HepG2 (cell line): Measurements from ENCODE around the gene ZNF883. TPM values are rescaled to one million over a fixed set of nuclear protein-coding genes. Genes with fewer than 3 reads are reported as not detected.

ENCODE experiments used
- ARID3A ChIP-seq: IDR thresholded peaks from 2 replicates; pipeline ENCODE4 v1.6.1; 2012; ENCODE audit warnings: low read depth, low read length, improper control_type of control experiment
- ARID5B ChIP-seq: IDR thresholded peaks from 2 replicates; pipeline ENCODE4 v1.4.0; 2020; ENCODE audit warnings: mild to moderate bottlenecking, missing genetic modification reagents
- BCL3 ChIP-seq: sonication (generic); formaldehyde crosslinking; IDR thresholded peaks from 2 replicates; pipeline ENCODE4 v1.5.1; 2020; ENCODE audit warnings: mild to moderate bottlenecking, missing genetic modification reagents, moderate library complexity
- CHD2 ChIP-seq: IDR thresholded peaks from 2 replicates; pipeline ENCODE4 v1.6.1; 2011; ENCODE audit warnings: low read depth, low read length, improper control_type of control experiment
- ELF3 ChIP-seq: IDR thresholded peaks from 2 replicates; pipeline ENCODE4 v1.6.1; 2016; ENCODE audit warnings: missing genetic modification reagents, missing compliant biosample characterization
- ETS1 ChIP-seq: sonication (generic); formaldehyde crosslinking; IDR thresholded peaks from 2 replicates; pipeline ENCODE4 v1.4.0; 2020; ENCODE audit warnings: missing genetic modification reagents
- FOXK1 ChIP-seq: sonication (generic); formaldehyde crosslinking; IDR thresholded peaks from 2 replicates; pipeline ENCODE4 v1.4.0; 2020; ENCODE audit warnings: low read depth, missing genetic modification reagents, borderline replicate concordance
- KLF11 ChIP-seq: IDR thresholded peaks from 2 replicates; pipeline ENCODE4 v1.6.1; 2016; ENCODE audit warnings: missing compliant biosample characterization
- KLF15 ChIP-seq: sonication (generic); formaldehyde crosslinking; IDR thresholded peaks from 2 replicates; pipeline ENCODE4 v1.8.1; 2023; ENCODE audit warnings: borderline replicate concordance, mild to moderate bottlenecking, inconsistent platforms, missing genetic modification reagents, mixed read lengths
- MAFF ChIP-seq: IDR thresholded peaks from 2 replicates; pipeline ENCODE4 v1.6.1; 2011; ENCODE audit warnings: low read depth, low read length, improper control_type of control experiment
- MED13 ChIP-seq: sonication (generic); formaldehyde crosslinking; IDR thresholded peaks from 2 replicates; pipeline ENCODE4 v1.5.0; 2020; ENCODE audit warnings: missing genetic modification reagents
- NFE2L1 ChIP-seq: sonication (generic); formaldehyde crosslinking; IDR thresholded peaks from 2 replicates; pipeline ENCODE4 v1.4.0; 2020; ENCODE audit warnings: missing genetic modification reagents, mild to moderate bottlenecking, borderline replicate concordance
- PHF8 ChIP-seq: sonication (generic); formaldehyde crosslinking; IDR thresholded peaks from 2 replicates; pipeline ENCODE4 v1.5.0; 2020; ENCODE audit warnings: missing genetic modification reagents
- YY1 ChIP-seq: IDR thresholded peaks from 2 replicates; pipeline ENCODE4 v1.6.1; 2011; ENCODE audit warnings: low read length, low read depth, moderate library complexity, mild to moderate bottlenecking; ENCODE audit not compliant: insufficient read depth, insufficient replicate concordance
- ZFP36 ChIP-seq: fragments of 150-350 bp; IDR thresholded peaks from 2 replicates; pipeline ENCODE4 v1.6.1; 2018; ENCODE audit warnings: borderline replicate concordance, low read length, low read depth; ENCODE audit not compliant: partially characterized antibody
- ZNF234 ChIP-seq: sonication (generic); formaldehyde crosslinking; conservative IDR thresholded peaks from 2 replicates; pipeline ENCODE4 v1.5.1; 2020; ENCODE audit warnings: mild to moderate bottlenecking, missing genetic modification reagents
- ZNF350 ChIP-seq: sonication (generic); formaldehyde crosslinking; IDR thresholded peaks from 2 replicates; pipeline ENCODE4 v1.4.0; 2020; ENCODE audit warnings: mild to moderate bottlenecking, low read depth, missing genetic modification reagents, borderline replicate concordance
- ZNF639 ChIP-seq: conservative IDR thresholded peaks from 2 replicates; pipeline ENCODE4 v1.6.1; 2018; ENCODE audit warnings: missing genetic modification reagents
- polyA plus RNA-seq, 8 experiments: library from polyadenylated mRNA; depleted of rRNA in 3 of 8; stranded (reverse) in 7 of 8; unstranded in 1 of 8; fragments of >200 nt; fragmentation: Illumina TruSeq in 4 of 8; extraction: Trizol in 4 of 8; gene quantifications; 2 replicates each; pipeline versions ENCODE4 v1.2.1 to v1.2.3, GENCODE V29; 2011 to 2016; ENCODE audit warnings: low read depth in 4 of 8, missing spikeins in 1 of 8, mixed read lengths in 1 of 8; ENCODE audit not compliant: insufficient read depth in 1 of 8
- total RNA-seq, 5 experiments: library from RNA; depleted of rRNA; stranded (reverse); fragments of >200 nt; fragmentation: Illumina TruSeq; extraction: Trizol; gene quantifications; 2 replicates each; pipeline ENCODE4 v1.2.3, GENCODE V29; 2016; ENCODE audit warnings: low read depth in 1 of 5
- TF ChIP-seq, protein P1 (sequence below): sonication (generic); formaldehyde crosslinking; IDR thresholded peaks from 2 replicates; pipeline ENCODE4 v1.8.1; 2023; ENCODE audit warnings: mild to moderate bottlenecking, missing genetic modification reagents, borderline replicate concordance

ZNF883 gene
- total and polyA plus RNA-seq, 2 of the 13 experiments (the other 11 are each of a cell fraction or from before 2014, with no cell fraction given) = 5.3 to 10.0 TPM

DNA sequence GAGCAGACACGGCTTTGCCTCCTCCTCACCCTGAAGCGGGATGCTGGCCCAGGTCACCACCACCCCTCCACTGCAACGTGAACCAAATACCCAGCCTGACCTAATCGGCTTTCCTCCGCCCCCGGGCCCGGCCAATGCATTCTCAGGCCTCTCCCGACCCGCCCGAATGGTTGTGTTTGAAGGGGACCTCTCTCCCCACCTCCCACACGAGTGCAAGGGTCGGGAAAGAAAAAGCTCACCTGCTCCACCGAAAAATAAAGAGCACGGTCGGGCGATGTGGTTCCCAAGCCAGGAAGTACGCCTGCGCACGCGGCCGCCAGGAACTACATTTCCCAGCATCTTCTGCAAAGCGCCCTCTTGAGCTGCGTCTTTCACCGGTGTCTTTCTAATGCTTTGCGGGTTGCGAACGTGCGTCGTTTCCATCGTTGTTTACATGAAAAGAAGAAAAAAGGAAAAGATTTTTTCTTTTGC lies at the start of gene ZNF883 (continued):
- TF ChIP-seq KLF15 (CRISPR knock-in tag) (no peak), ZNF639 (CRISPR knock-in tag) (no peak), MAFF (no peak), CHD2 (no peak), MED13 (no peak), NFE2L1 (CRISPR knock-in tag) (no peak), ZFP36 (no peak), FOXK1 (peak; percentile 40; the same call in 1 of the 2 replicates), KLF11 (CRISPR knock-in tag) (no peak), ZNF350 (CRISPR knock-in tag) (peak; percentile 59; the same call in 1 of the 2 replicates), ZNF234 (CRISPR knock-in tag) (no peak), YY1 (peak; percentile 73), ETS1 (CRISPR knock-in tag) (no peak), ARID5B (CRISPR knock-in tag) (0 out of 2 replicates have a peak, but pooled peaks have one; percentile 12), ARID3A (no peak), BCL3 (CRISPR knock-in tag) (peak; percentile 28; the same call in 1 of the 2 replicates), PHF8 (CRISPR knock-in tag) (peak; percentile 74), ELF3 (CRISPR knock-in tag) (0 out of 2 replicates have a peak, but pooled peaks have one; percentile 57)
- TF ChIP-seq, protein P1, sequence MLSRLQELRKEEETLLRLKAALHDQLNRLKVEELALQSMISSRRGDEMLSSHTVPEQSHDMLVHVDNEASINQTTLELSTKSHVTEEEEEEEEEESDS (CRISPR knock-in tag) = no peak
